ENCODE measurements around the gene SDK1. TPM values are rescaled to one million over a fixed set of nuclear protein-coding genes. Genes with fewer than 3 reads are reported as not detected.

Gene SDK1
- total and polyA plus RNA-seq, 2 of the 8 experiments (the other 6 are each of a cell fraction or from before 2014, with no cell fraction given): 3.3 to 7.2 TPM

GRCh38 chr7:4150731-4151130 is 849.7 kb downstream of the SDK1 start (continued):
- TF ChIP-seq POLR2AphosphoS5 (IDR thresholded peaks at IDR 0.05; ENCODE audit: low read depth, low read length) (no peak), CEBPB (IDR thresholded peaks at IDR 0.05; ENCODE audit: low read depth, low read length) (no peak)
